HG03354 (cell line): ENCODE measurements around the gene PDGFC.

Experiments used
- ATAC-seq: cut with Tn5 transposase; IDR thresholded peaks from one replicate; pipeline ENCODE4 v1.9.1; 2021; ENCODE audit warnings: mild to moderate bottlenecking; ENCODE audit not compliant: unreplicated experiment, poor library complexity, severe bottlenecking

The PDGFC gene

DNA sequence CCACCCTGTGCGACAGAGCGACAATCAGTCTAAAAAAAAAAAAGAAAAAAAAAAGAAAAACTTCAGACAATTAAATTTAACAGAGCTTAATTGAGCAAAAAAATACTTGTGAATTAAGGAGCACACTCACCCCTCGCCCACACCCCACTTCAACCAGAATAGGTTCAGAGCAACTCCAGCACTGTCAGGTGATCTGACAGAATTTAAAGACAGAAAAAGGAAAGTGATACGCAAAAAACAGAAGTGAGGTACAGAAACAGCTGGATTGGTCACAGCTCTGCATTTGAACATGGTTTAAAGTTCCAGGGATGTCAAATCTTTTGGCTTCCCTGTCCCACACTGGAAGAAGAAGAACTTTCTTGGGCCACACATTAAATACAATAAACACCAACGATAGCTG, 174.4 kb downstream of the PDGFC start:
- ATAC-seq = no peak

DNA sequence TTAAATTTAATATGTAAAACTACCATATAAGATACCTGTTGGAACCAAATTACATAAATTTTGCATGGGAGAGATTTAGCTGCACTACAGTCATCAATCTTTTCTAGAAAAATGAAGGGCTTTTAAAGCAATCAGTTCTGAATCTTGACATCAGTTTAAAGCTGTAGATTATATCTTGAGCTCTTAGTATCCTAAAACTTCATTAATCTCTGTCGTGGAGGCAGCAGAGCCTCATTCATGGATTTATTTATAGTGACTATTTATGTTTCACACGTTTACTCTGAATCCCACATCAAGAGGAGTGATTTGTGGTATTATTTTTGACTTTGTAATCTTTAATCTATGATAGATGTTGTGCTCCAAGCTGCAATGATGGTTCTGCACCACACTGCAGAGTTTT, 175.9 kb downstream of the PDGFC start:
- no peak for ATAC-seq

GRCh38 chr4:156794863-156795262, 176.7 kb downstream of the PDGFC start:
- ATAC-seq = no peak

DNA sequence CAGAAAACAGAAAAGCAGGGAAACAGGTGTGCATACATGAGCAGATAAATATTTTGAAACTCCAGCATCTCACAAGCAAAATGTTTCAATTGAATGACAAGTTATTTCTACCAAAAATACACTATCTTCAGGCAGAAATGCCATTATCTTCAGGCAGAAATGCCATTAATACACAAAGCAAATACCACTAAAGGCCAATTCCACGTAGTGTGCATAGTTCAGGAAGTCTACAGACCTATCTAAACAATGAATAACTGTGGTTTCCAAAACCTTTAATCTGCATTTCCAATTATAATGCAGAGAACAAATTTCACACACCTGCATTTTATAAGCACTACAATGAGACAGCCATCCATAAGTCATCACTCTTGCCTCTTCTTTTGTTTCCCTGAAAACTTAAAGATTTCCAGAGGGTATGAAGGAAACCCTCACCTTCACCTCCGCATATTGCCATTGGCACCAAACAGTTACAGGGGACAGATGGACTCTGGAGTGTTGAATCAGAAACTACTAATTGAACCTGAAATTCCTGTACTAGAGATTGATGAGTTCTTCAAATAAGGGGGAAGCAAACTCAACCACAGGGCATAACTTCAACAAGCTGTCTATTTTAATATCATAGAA, 179.0 kb downstream of the PDGFC start:
- no peak for ATAC-seq

DNA sequence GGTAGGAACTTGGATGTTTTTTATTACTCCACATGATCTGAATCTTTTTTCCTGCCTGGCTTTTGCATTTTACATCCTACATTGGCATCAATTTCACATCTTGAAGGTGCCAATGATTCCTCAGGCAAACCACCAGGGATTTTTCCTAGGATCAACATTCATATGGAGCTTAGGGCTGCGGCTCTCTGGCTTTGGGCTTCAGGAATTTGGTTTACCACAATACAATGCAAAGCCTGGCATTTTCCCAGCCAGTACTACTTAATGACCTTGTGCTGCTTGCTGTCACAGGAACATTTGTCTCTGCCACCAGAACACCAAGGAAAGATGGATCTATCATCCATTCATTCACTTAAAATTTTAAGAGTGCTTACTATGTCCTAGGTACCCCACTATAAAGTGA, 180.7 kb downstream of the PDGFC start:
- ATAC-seq = no peak

DNA sequence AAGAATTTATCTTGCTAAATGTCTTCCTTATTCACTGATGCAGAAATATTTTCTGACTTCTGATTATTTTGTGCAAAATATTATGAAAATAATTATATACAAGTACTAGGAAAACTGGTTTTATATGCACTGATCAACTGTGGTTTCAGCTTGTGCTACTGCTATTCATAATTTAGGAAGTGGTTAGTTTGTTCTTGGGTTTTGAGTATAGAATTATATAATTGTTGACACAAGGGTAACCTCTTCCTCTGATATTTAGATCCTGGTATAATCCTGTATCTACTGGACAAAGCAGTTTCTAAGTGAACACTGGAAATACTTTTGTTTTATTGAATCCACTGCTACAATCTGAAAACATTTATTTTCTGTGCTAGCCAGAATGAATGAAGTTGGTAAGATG, 182.8 kb downstream of the PDGFC start:
- no peak for ATAC-seq

GRCh38 chr4:156786713-156787112, 184.9 kb downstream of the PDGFC start:
- ATAC-seq = no peak

DNA sequence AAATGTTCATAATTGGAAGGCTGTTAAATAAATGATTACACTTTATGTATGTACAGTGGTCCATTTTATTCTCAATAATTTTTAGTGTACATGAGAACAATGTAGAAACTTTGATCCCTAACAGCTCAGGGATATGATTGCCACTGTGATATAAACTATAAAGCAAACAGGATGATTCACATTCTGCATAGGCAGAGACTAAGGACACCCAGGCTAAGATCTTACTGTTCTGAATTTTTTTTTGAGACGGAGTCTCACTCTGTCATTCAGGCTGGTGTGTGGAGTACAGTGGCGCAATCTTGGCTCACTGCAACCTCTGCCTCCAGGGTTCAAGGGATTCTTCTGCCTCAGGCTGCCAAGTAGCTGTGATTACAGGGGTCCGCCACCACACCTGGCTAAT, 186.6 kb downstream of the PDGFC start:
- ATAC-seq = no peak

DNA sequence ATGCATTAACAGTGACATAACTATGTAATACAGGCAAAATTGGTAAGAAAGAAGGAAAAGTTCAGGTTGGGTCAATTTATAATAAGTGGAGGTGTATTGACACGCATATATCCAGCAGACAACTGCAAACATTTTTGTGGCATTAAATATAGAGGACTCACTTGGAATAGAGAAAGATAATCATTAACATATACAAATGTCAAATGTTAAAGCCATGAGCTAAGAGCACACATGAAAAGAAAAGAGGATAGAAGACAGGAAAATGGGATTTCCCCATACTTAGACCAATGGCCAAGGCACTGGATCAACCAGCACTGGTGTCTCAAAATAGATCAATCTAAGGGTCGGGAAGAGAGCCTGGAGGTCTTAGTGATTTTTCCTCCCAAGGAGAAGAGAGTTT, 187.6 kb downstream of the PDGFC start:
- ATAC-seq = no peak

DNA sequence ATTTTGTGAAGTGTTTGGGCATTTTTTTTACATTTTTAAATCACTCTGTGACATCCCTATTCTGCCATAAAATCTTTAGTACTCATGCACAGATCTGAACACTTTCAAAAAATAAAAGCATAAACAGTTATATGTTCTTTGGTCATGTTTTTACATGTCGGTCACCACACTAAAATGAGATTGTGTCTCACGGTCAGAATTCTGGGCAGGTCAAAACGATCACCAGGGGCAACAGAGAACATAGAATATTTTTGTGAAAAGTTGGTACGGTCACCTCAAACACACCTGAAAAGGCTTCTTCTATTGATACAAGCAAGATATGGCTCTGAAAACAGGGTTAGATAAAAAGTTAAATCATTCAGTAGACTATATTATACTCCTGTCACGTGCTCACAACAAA, 189.1 kb downstream of the PDGFC start:
- ATAC-seq = no peak

DNA sequence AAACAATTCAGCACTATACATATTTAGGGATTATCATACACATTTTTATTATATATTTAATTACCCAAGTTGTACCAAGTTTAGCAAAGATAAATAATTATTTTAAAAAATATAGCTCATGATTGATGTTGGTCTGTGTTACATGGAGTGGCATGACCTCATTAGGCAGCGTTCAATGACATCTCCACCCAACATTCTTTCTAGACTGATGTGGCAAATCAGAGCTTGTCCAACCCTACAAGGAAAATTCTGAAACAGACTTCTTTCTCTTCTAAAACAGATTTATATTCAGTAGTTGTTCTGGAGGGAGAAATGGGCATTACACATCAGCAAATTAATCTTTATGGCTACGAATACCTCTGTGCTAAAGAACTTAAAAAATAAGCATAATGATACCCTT, 189.7 kb downstream of the PDGFC start:
- no peak for ATAC-seq

DNA sequence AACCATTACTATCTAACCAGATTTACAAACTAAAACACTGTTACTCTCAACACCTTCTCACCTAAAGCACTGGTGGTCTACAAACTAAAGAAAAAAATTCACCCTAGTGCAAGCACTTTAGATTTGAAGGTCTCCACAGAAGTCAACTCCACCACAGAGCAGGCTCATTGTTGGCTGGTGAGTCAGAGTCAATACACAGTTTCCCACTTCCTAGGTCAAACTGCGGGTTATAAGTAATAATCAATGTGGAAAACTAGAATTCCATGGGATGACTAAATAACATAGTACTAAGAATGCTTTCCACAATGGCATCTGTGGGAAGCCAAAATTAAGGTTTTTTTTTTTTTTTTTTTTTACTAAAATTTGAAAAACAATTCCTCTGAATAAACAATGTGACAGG, 191.8 kb downstream of the PDGFC start:
- no peak for ATAC-seq

DNA sequence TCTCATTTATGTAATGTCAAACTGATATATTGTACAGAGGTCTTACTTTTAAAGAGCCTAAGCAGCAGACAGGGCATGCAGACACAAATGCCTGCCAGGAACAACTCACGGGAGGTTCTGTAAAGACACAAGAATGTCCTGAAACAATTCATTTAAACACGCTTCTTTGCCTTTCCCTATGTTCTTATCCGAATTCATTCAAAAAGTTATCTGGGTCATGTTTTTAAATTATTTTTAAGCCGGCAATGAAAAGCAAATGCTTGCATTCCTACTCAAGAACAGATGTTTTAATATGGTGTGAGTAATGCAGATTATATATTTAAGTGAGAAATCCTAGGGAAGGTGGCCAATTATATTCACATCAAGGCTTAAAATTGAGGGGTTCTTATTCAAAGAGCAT, 192.6 kb downstream of the PDGFC start:
- no peak for ATAC-seq

DNA sequence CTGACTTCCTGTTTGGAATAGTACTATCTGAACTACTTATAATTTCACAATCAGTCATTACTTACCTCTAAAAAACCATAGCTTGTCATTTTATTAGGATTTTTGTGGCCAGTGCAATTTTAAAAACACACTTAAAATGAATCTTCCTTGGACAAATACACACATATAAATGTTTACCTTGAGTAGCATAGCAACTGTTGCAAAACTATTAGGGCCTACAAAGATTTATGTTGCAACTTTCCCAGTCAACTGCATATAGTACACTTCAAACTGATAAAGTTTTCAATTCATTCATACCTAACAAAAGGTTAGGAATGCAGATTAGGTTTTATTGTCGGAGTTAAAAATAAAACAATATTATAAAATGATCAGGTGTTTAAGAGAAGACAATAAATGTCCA, 193.0 kb downstream of the PDGFC start:
- no peak for ATAC-seq

DNA sequence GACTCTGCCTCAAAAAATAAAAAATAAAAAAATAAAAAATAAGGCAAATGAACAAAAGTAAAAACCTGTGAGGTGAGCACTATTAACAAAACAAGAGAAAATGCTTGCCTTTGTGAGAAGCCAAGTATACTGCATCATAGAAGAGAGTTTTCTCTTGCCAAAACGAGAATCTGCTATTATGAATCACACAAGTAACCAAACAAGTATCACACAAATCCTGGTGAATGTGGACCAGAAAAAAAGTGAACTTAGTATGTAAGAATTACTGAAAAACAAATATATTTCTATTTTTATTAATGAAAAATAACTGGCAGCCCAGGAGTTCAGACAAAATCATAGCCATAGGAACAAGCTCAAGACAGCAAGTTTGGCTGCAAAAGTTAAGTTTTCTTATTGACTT, 193.5 kb downstream of the PDGFC start:
- ATAC-seq = no peak

DNA sequence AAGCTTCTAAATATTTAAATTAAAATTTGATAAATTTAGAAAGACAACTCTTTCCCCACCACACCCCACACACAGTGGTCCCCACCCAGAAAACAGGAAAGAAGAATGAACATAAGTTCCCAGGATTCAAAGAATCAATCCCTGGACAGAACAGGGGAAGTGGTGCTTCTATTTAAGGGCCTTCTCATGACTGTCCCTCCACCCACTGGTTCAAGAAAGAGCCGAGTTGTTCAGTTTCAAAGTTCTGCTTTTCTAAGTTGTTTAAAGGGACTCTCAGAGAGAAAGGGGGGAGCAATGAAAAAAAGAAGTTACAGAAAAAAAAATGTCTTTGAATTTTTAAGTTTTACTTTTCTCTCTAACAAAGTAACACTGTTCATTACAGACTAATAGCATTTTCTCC, 195.8 kb downstream of the PDGFC start:
- no peak for ATAC-seq

DNA sequence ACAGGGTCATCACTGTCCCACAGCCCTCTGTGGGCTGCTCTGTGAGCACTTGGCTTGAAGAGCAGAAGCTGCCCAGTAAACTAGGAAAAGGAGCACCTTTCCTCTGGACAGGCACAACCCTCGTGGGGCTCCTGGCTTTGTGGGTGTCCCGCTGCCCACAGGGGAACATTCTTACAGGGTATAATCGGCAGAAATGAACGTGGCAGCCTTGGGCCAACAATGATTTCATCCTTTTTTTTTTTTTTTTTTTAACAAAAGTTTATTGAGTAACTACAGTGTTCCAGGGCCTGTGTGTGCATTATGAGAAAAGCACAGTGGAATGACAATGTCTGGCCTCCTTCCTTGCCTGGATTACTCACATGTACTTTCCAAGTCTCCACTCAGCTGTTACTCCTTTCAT, 197.2 kb downstream of the PDGFC start:
- ATAC-seq = no peak

GRCh38 chr4:156773648-156774357, 197.8 kb downstream of the PDGFC start:
- no peak for ATAC-seq

- ATAC-seq = no peak
These were observed 200.3 kb downstream of the PDGFC start for GRCh38 chr4:156771171-156771837.

DNA sequence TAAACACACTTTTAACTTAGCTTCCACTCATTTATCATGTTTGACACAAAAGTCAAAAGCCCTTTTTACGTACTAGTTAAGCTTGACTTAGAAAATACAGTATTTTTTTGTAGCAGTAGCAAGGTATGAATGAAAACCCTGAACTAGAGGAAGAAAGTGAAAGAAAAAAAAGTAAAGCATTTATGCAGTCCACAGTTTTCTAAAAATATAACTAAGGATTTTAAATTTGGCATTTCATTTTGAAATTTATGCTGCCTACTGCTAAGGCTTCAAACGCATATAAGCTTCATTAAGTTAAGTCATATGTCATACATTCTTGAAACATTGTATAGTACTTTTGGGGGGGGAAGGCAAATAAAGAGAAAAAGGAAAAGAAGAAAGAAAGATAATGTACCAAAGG, 201.5 kb downstream of the PDGFC start:
- ATAC-seq = no peak

DNA sequence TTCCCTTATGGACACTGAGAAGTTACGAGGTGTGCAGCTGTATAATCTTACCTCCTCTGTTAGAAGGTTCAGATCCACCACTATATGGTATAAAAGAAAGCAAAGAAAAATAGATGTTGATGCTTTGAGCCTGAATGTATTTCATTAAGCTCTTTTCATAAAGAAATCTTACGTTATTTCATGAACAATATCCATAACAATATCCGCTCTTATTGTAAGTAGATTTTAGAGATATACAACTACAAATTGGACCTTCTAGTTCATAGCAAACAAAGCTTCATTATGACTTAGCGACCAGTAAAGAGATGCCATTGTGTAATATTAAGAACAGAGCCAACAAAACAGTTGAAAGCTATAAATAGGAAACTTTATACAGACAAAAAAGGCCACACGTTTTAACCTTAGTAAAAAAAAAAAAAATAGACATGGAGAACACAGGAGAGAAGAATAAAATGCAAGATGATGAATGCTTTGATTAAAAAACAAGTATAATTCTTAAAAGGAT, 203.6 kb downstream of the PDGFC start:
- no peak for ATAC-seq
